Neuron (in vitro differentiated cells): ENCODE measurements around the gene DTX2.
A peak's percentile ranks its signal among the peaks of the same experiment; 100 is the strongest.
"Not testable (repeated sequence)": the region's sequence is repeated elsewhere in the genome, so short reads cannot be mapped to it uniquely, and the experiment has no call there.

Experiments used
- H2AFZ ChIP-seq: one replicate; pipeline ENCODE4 v1.6.1; 2013; ENCODE audit warnings: low read depth, mild to moderate bottlenecking, inconsistent platforms, low read length, moderate library complexity
- H3K27me3 ChIP-seq: one replicate; pipeline ENCODE4 v1.6.1; 2013; ENCODE audit warnings: low read length; ENCODE audit not compliant: insufficient read depth
- H3K36me3 ChIP-seq: one replicate; pipeline ENCODE4 v1.6.1; 2013; ENCODE audit warnings: low read length; ENCODE audit not compliant: insufficient read depth
- H3K4me1 ChIP-seq: one replicate; pipeline ENCODE4 v1.6.1; 2013; ENCODE audit warnings: low read length; ENCODE audit not compliant: insufficient read depth
- H3K4me3 ChIP-seq: 2 replicates; pipeline ENCODE4 v1.5.1; 2013; ENCODE audit warnings: mild to moderate bottlenecking, low read length, moderate library complexity
- H3K9me3 ChIP-seq: one replicate; pipeline ENCODE4 v1.6.1; 2013; ENCODE audit warnings: low read length

DTX2 gene

DNA sequence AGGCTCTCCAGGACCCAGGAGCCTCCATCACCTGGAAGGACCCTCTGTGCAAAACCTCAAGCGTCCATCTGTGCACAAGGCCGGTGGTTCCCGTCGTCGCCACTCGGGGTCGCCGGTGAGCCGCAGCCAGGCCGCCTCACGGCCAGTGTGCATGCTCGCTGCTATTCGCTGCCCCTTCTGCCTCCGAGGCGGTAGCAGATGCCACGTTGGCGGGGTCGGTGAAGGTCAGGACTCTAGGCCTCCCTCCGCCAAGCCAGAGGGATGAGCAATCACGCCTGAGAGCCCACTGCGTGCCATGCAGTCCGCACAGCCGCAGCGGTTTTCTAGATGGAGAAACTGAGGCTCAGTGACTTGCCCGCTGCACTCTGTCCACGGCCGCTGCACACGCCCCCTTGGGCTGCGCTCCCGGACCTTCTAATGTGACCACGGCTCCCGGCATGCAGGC lies 54.5 kb downstream of the DTX2 start:
- H3K36me3 ChIP-seq, result no peaks in the 10 kb centered on the region
- no peak overlapping the region for H2AFZ ChIP-seq
- peaks cover 10% of the 10 kb centered on the region for H3K4me1 ChIP-seq
- no peaks in the 10 kb centered on the region for H3K27me3 ChIP-seq
- no peaks in the 10 kb centered on the region for H3K9me3 ChIP-seq
- no peak overlapping the region for H3K4me3 ChIP-seq

- not testable (repeated sequence) for H3K36me3 ChIP-seq, H3K27me3 ChIP-seq, H3K4me1 ChIP-seq, H3K4me3 ChIP-seq, H3K9me3 ChIP-seq, H2AFZ ChIP-seq
Observed at GRCh38 chr7:76516932-76517331, 55.4 kb downstream of the DTX2 start.

- not testable (repeated sequence) for H3K36me3 ChIP-seq
Observed at GRCh38 chr7:76526183-76526582, 64.7 kb downstream of the DTX2 start.

DNA sequence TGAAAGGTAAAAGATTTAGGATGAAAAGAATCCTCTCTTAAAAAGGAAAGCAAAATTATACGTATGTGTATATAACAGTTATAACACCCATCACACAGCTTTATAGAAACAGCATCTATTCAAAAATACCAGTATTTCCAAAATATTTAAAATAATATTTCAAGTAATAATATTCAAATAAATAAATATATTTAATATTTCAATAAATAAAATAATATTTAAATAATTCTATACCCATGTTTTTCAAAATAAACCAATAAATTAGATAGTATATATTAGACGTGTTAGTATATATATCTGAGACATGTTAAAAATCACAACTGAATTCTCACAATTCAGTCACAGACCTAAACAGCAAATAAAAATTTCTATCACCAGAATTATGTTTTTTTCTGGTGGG lies 70.1 kb downstream of the DTX2 start:
- H3K4me1 ChIP-seq, H2AFZ ChIP-seq, H3K27me3 ChIP-seq, H3K36me3 ChIP-seq, H3K4me3 ChIP-seq, H3K9me3 ChIP-seq: not testable (repeated sequence)

More at GRCh38 chr7:76526183-76526582, 64.7 kb downstream of the DTX2 start:
- not testable (repeated sequence) for H3K4me3 ChIP-seq, H3K4me1 ChIP-seq, H3K9me3 ChIP-seq, H2AFZ ChIP-seq, H3K27me3 ChIP-seq

DNA sequence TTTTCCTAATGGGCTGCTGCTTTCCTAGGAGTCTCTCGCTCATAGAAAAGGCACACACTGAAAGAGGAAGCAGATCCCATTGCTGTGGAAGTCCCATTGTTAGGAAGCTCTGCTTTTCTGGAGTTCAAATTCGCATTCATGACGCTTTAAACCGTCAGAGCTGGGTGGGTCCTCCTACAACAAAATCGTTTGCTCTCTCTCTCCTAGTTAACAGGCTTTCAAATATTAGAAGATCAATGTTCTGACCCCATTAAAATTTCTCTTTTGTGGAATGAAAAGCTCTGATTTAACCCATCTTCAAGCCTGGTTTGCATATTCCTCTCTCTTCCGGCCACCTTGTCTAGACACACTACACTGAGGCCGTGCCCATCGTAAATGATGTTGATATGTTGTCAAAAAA lies 81.7 kb downstream of the DTX2 start, which contains the start of gene SPDYE16:
Gene SPDYE16, minus strand, starts transcription at position 101 of the 400 bp plus-strand sequence. CDS start 1,838 bp downstream, outside the sequence.
- not testable (repeated sequence) for H3K9me3 ChIP-seq, H3K36me3 ChIP-seq, H3K4me1 ChIP-seq, H2AFZ ChIP-seq, H3K27me3 ChIP-seq, H3K4me3 ChIP-seq

DNA sequence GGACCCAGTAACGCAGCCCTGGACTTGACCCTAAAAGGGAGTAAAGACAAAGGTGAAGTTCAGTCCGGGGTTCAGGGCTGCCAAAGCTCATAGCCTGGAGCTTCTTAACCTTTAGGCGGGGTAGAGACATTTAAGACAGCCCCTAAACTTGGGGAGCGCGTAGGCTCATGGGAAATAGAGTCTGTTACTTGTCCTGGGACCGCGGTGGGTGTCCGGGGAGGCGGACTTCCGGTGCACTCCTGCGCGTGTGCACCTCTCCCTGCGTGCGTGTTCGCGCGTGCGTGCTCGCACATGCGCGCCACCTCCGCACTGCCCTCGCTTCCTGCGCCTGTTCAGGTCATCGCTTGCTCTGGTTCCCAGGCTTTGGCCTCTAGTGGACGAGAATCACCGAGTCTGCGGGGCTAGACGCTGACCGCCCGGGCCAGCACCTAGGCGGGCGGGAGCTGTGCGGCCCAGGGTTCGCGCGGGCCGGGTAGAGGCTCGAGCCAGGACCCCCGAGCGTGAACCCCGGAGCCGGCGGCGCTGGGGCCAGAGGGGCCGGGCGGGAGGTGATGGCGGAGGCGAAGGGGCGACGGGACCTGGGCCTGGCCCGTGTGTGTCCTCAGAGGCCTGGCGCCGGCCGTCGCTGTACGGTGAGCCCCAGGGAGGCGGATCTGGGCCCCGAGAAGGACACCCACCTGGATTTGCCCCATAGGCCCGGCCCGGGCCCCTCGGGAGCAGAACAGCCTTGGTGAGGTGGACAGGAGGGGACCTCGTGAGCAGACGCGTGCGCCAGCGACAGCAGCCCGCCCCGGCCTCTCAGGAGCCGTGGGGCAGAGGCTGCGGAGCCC lies 87.7 kb downstream of the DTX2 start:
- H2AFZ ChIP-seq, result peak overlapping the region; percentile 77
- not testable (repeated sequence) for H3K9me3 ChIP-seq, H3K27me3 ChIP-seq

DNA sequence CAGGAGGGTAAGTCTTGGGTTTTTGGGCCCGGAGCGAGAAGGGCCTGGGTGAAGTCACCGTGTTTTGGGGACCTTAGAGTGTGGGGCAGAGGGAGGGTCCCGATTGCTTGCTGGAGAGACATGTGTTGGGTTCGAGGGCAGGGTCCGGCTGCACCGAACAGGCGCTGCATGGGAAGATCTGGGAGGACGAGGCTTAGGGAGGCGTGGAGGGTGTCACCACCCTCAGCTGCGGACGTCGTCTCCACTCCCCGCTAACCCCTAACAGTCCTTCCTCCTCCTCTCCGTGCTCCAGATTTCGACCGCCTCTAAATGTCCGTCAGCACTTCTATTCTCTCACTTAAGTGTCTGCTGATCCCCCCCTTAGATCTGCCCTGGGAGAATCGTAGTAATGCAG lies 88.3 kb downstream of the DTX2 start:
- H3K9me3 ChIP-seq, H3K36me3 ChIP-seq, H2AFZ ChIP-seq, H3K4me1 ChIP-seq, H3K27me3 ChIP-seq: not testable (repeated sequence)
- H3K4me3 ChIP-seq, result peak overlapping the region; percentile 92

More for the DNA sequence above, 87.7 kb downstream of the DTX2 start:
- not testable (repeated sequence) for H3K4me1 ChIP-seq, H3K36me3 ChIP-seq
- H3K4me3 ChIP-seq, result peak overlapping the region; percentile 92

GRCh38 chr7:76551992-76552391 lies 90.5 kb downstream of the DTX2 start:
- not testable (repeated sequence) for H3K27me3 ChIP-seq, H3K36me3 ChIP-seq, H3K4me3 ChIP-seq, H2AFZ ChIP-seq, H3K9me3 ChIP-seq, H3K4me1 ChIP-seq
